ENCODE data around the gene MYO18A.

DNA sequence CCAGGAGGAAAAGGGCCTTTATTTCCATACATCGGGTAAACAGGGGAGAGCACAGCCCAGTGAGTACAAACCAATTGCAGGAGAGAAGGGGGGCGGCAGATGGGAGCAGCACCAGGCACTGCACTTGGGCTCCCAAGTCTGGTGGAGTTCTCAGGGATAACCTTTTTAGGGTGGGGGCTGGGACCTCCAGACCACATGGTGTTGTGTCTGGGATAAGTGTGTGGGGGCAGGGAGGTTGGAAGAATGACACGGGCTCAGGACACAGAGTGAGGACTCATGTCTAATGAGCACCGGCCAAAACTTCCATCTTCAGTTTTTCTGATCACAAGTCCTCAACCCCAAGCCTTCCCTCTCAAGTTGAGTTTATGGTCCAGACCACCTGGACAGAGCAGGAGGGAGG, 106.7 kb downstream of the MYO18A start:
- TF ChIP-seq SCRT1 (tag by site-specific recombination; IDR thresholded peaks at IDR 0.05; ENCODE audit: borderline replicate concordance) (no peak), ZNF571 (tag by site-specific recombination; IDR thresholded peaks at IDR 0.05) (no peak), SP2 (tag by site-specific recombination; IDR thresholded peaks at IDR 0.05) (no peak), ZNF10 (tag by site-specific recombination; IDR thresholded peaks at IDR 0.05) (no peak), MZF1 (tag by site-specific recombination; IDR thresholded peaks at IDR 0.05; ENCODE audit: borderline replicate concordance) (no peak), REST (tag by site-specific recombination; IDR thresholded peaks at IDR 0.05) (no peak), ZNF274 (IDR thresholded peaks at IDR 0.05; ENCODE audit: low read length) (no peak), ZNF274 (tag by site-specific recombination; IDR thresholded peaks at IDR 0.05; ENCODE audit: borderline replicate concordance) (no peak), ZNF658 (tag by site-specific recombination; IDR thresholded peaks at IDR 0.05) (no peak), RBAK (tag by site-specific recombination; IDR thresholded peaks at IDR 0.05) (no peak), KLF9 (tag by site-specific recombination; IDR thresholded peaks at IDR 0.05; ENCODE audit: low read depth) (no peak), PRDM1 (tag by site-specific recombination; IDR thresholded peaks at IDR 0.05) (no peak), ZBTB1 (tag by site-specific recombination; IDR thresholded peaks at IDR 0.05) (no peak), ZBTB8A (tag by site-specific recombination; IDR thresholded peaks at IDR 0.05) (no peak)
- TF ChIP-seq, protein P1, sequence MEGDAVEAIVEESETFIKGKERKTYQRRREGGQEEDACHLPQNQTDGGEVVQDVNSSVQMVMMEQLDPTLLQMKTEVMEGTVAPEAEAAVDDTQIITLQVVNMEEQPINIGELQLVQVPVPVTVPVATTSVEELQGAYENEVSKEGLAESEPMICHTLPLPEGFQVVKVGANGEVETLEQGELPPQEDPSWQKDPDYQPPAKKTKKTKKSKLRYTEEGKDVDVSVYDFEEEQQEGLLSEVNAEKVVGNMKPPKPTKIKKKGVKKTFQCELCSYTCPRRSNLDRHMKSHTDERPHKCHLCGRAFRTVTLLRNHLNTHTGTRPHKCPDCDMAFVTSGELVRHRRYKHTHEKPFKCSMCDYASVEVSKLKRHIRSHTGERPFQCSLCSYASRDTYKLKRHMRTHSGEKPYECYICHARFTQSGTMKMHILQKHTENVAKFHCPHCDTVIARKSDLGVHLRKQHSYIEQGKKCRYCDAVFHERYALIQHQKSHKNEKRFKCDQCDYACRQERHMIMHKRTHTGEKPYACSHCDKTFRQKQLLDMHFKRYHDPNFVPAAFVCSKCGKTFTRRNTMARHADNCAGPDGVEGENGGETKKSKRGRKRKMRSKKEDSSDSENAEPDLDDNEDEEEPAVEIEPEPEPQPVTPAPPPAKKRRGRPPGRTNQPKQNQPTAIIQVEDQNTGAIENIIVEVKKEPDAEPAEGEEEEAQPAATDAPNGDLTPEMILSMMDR (tag by site-specific recombination; IDR thresholded peaks at IDR 0.05): no peak

Data from HEK293 (cell line).